Activated CD4-positive, alpha-beta T cell treated with anti-CD3 and anti-CD28 coated beads, Interleukin-2, amount 10 ng/mL, durations not matched to agents 24 days and 14 days (primary cell): ENCODE data around the gene ANHX. TPM values are rescaled to one million over a fixed set of nuclear protein-coding genes. Genes with fewer than 3 reads are reported as not detected.
A peak's percentile ranks its signal among the peaks of the same experiment; 100 is the strongest.

Experiments
- DNase-seq: peaks from one replicate; pipeline ENCODE4 v3.0.0; 2022
- H3K27ac Mint-ChIP-seq: one replicate; pipeline ENCODE4 v1.8.0; 2022; ENCODE audit warnings: mild to moderate bottlenecking, mixed read lengths
- H3K27me3 Mint-ChIP-seq: one replicate; pipeline ENCODE4 v1.8.0; 2022; ENCODE audit warnings: mixed read lengths
- H3K36me3 Mint-ChIP-seq: one replicate; pipeline ENCODE4 v1.8.0; 2022; ENCODE audit warnings: low read depth, mild to moderate bottlenecking, mixed read lengths
- H3K4me1 Mint-ChIP-seq: one replicate; pipeline ENCODE4 v1.8.0; 2021; ENCODE audit warnings: mixed read lengths
- H3K4me3 Mint-ChIP-seq: one replicate; pipeline ENCODE4 v1.8.0; 2022; ENCODE audit warnings: mild to moderate bottlenecking, moderate library complexity, mixed read lengths
- H3K9me3 Mint-ChIP-seq: one replicate; pipeline ENCODE4 v1.8.0; 2021; ENCODE audit warnings: mixed read lengths
- intact Hi-C: fragments of 100-400 bp; cut with micrococcal nuclease; formaldehyde crosslinking; loops from one replicate; pipeline ENCODE4 v1.15.1; 2023
- total RNA-seq: library from RNA; stranded (reverse); gene quantifications from 2 replicates; pipeline ENCODE4 v1.2.3, GENCODE V29; 2022

The ANHX gene
- total RNA-seq, 1 donor from 2014 or later: not detected

GRCh38 chr12:133225527-133225926 is 10.2 kb downstream of the ANHX start:
- H3K27me3 Mint-ChIP-seq: no peaks in the 10 kb centered on the region
- H3K4me3 Mint-ChIP-seq: no peak overlapping the region
- no peak for DNase-seq
- peaks cover 22% of the 10 kb centered on the region for H3K9me3 Mint-ChIP-seq
- H3K27ac Mint-ChIP-seq: no peak overlapping the region
- intact Hi-C loops: no loop called here
- peaks cover 4% of the 10 kb centered on the region for H3K36me3 Mint-ChIP-seq
- no peaks in the 10 kb centered on the region for H3K4me1 Mint-ChIP-seq

GRCh38 chr12:133222211-133222610 is 13.5 kb downstream of the ANHX start:
- intact Hi-C loops: no loop called here
- no peak for DNase-seq
- Mint-ChIP-seq H3K4me3 (no peak overlapping the region), H3K9me3 (peaks cover 26% of the 10 kb centered on the region), H3K4me1 (no peaks in the 10 kb centered on the region), H3K27ac (no peak overlapping the region), H3K36me3 (peaks cover 2% of the 10 kb centered on the region), H3K27me3 (no peaks in the 10 kb centered on the region)

DNA sequence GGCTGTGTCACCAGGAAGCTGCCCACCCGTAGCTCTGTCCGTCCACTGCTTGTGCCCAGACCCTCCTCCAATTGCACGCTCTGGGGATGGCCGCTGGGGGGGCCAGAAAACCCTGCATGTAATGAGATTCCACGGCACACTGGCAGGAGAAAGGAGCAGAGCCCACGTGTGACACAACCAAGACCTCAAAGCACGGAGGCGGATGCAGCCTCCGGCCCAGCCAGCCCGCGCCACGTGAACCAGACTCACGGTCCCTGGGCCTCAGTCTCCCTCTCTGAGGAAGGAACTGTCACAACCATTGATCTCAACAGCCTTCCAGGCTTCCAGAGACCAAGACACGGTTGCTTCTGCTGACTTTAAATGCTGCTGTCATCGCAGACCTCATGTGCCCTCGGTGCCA is 14.4 kb downstream of the ANHX start:
- intact Hi-C loops: no loop called here
- no peaks in the 10 kb centered on the region for H3K27me3 Mint-ChIP-seq
- H3K27ac Mint-ChIP-seq: no peak overlapping the region
- peaks cover 26% of the 10 kb centered on the region for H3K9me3 Mint-ChIP-seq
- no peaks in the 10 kb centered on the region for H3K4me1 Mint-ChIP-seq
- H3K36me3 Mint-ChIP-seq: peaks cover 2% of the 10 kb centered on the region
- DNase-seq: no peak
- no peak overlapping the region for H3K4me3 Mint-ChIP-seq

- H3K4me3 Mint-ChIP-seq: no peak overlapping the region
- H3K27me3 Mint-ChIP-seq: no peaks in the 10 kb centered on the region
- no peak for DNase-seq
- no peak overlapping the region for H3K27ac Mint-ChIP-seq
- intact Hi-C loops: no loop called here
- peaks cover 26% of the 10 kb centered on the region for H3K9me3 Mint-ChIP-seq
- H3K36me3 Mint-ChIP-seq: peaks cover 2% of the 10 kb centered on the region
- H3K4me1 Mint-ChIP-seq: no peaks in the 10 kb centered on the region
Measured at GRCh38 chr12:133220521-133220920, 15.2 kb downstream of the ANHX start.

DNA sequence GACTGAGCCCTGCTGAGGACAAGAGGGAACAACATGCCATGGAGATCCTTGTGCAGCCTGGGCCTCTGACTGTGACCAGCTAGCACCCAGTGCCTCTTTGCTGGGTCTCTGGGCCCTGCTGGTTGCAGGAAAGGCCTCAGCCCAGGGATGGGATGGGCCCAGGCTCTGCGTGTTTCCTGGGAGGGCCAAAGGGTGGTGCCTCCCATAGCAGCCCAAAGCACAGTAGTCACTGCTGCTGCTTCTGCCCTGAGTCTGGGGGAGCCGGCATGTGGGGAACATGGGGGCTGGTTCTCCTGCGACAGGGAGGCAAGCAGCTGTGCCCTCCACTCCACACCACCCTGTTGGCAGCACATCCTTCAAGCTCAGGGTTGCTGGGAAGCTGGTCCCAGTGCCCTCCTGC is 18.5 kb downstream of the ANHX start:
- Mint-ChIP-seq H3K27ac (no peak overlapping the region), H3K36me3 (peaks cover 2% of the 10 kb centered on the region), H3K9me3 (peaks cover 31% of the 10 kb centered on the region), H3K4me1 (no peaks in the 10 kb centered on the region), H3K4me3 (no peak overlapping the region), H3K27me3 (no peaks in the 10 kb centered on the region)
- intact Hi-C loops: no loop called here
- no peak for DNase-seq

GRCh38 chr12:133215724-133216123 is 20.0 kb downstream of the ANHX start:
- H3K4me3 Mint-ChIP-seq: no peak overlapping the region
- peaks cover 2% of the 10 kb centered on the region for H3K36me3 Mint-ChIP-seq
- no peak overlapping the region for H3K27ac Mint-ChIP-seq
- DNase-seq: no peak
- H3K9me3 Mint-ChIP-seq: peaks cover 35% of the 10 kb centered on the region
- H3K27me3 Mint-ChIP-seq: no peaks in the 10 kb centered on the region
- no peaks in the 10 kb centered on the region for H3K4me1 Mint-ChIP-seq
- intact Hi-C loops: no loop called here

DNA sequence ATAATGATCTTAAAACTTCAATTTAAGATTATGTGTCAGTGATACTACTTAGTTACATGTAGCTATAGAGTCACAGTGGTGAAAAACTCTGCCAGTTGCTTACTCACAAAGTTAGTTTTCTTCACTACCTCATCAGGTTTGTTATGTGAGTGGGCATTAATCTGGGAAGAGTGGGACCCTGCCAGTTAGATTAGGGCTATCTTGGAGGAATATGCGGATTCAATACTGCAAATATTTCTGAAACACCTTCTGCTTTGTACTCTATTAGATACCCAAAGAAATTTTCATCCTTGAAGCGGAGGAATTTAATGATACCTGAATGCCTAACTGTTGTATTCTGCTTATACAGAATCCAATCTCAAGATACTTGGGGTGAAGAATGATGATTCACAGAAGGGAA is 29.3 kb downstream of the ANHX start:
- intact Hi-C loops: no loop called here
- no peaks in the 10 kb centered on the region for H3K4me1 Mint-ChIP-seq
- H3K4me3 Mint-ChIP-seq: no peak overlapping the region
- peaks cover 22% of the 10 kb centered on the region for H3K9me3 Mint-ChIP-seq
- no peaks in the 10 kb centered on the region for H3K27me3 Mint-ChIP-seq
- DNase-seq: no peak
- peaks cover 45% of the 10 kb centered on the region for H3K36me3 Mint-ChIP-seq
- no peak overlapping the region for H3K27ac Mint-ChIP-seq

DNA sequence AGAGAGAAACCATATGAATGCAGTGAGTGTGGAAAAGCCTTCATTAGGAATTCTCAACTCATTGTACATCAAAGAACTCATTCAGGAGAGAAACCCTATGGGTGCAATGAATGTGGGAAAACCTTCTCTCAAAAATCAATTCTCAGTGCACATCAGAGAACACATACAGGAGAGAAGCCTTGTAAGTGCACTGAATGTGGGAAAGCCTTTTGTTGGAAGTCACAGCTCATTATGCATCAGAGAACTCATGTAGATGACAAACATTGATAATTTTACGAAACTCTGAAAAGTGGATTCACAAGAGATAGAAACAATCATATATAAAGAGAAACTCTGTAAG is 31.4 kb downstream of the ANHX start:
- no peaks in the 10 kb centered on the region for H3K27me3 Mint-ChIP-seq
- H3K27ac Mint-ChIP-seq: no peak overlapping the region
- H3K9me3 Mint-ChIP-seq: peaks cover 34% of the 10 kb centered on the region
- H3K36me3 Mint-ChIP-seq: peaks cover 61% of the 10 kb centered on the region
- DNase-seq: no peak
- no peak overlapping the region for H3K4me3 Mint-ChIP-seq
- no peaks in the 10 kb centered on the region for H3K4me1 Mint-ChIP-seq
- intact Hi-C loops: no loop called here

DNA sequence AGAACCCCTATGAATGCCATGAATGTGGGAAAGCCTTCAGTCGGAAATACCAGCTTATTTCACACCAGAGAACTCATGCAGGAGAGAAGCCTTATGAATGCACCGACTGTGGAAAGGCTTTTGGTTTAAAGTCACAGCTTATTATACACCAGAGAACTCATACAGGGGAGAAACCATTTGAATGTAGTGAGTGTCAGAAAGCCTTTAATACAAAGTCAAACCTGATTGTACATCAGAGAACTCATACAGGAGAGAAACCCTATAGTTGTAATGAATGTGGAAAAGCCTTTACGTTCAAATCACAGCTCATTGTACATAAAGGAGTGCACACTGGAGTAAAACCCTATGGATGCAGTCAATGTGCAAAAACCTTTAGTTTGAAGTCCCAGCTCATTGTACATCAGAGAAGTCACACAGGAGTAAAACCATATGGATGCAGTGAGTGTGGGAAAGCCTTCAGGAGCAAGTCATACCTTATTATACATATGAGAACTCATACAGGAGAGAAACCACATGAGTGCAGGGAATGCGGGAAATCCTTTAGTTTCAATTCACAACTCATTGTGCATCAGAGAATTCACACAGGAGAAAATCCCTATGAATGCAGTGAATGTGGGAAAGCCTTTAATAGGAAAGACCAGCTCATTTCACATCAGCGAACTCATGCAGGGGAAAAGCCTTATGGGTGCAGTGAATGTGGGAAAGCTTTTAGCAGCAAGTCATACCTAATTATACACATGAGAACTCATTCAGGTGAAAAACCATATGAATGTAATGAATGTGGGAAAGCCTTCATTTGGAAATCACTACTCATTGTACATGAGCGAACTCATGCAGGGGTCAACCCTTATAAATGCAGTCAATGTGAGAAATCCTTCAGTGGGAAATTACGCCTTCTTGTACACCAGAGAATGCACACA is 32.1 kb downstream of the ANHX start:
- H3K36me3 Mint-ChIP-seq: peaks cover 65% of the 10 kb centered on the region
- intact Hi-C loops: no loop called here
- no peak overlapping the region for H3K27ac Mint-ChIP-seq
- no peaks in the 10 kb centered on the region for H3K27me3 Mint-ChIP-seq
- no peaks in the 10 kb centered on the region for H3K4me1 Mint-ChIP-seq
- H3K9me3 Mint-ChIP-seq: peaks cover 34% of the 10 kb centered on the region
- no peak for DNase-seq
- H3K4me3 Mint-ChIP-seq: no peak overlapping the region

DNA sequence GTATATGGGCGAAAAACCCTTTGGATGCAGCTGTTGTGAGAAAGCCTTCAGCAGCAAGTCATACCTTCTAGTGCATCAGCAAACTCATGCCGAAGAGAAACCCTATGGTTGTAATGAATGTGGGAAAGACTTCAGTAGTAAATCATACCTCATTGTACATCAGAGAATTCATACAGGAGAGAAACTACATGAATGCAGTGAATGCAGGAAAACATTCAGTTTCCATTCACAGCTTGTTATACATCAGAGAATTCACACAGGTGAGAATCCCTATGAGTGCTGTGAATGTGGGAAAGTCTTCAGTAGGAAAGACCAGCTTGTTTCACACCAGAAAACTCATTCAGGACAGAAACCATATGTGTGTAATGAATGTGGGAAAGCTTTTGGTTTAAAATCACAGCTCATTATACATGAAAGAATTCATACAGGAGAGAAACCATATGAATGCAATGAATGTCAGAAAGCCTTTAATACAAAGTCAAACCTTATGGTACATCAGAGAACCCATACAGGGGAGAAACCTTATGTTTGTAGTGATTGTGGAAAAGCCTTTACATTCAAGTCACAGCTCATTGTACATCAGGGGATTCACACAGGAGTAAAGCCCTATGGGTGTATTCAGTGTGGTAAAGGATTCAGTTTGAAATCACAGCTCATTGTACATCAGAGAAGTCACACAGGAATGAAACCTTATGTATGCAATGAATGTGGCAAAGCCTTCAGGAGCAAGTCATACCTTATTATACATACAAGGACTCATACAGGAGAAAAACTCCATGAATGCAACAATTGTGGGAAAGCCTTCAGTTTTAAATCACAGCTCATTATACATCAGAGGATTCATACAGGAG is 33.0 kb downstream of the ANHX start:
- Mint-ChIP-seq H3K4me3 (no peak overlapping the region), H3K4me1 (no peaks in the 10 kb centered on the region), H3K27ac (no peak overlapping the region), H3K9me3 (peaks cover 34% of the 10 kb centered on the region), H3K36me3 (peaks cover 68% of the 10 kb centered on the region), H3K27me3 (no peaks in the 10 kb centered on the region)
- intact Hi-C loops: no loop called here
- DNase-seq: no peak

DNA sequence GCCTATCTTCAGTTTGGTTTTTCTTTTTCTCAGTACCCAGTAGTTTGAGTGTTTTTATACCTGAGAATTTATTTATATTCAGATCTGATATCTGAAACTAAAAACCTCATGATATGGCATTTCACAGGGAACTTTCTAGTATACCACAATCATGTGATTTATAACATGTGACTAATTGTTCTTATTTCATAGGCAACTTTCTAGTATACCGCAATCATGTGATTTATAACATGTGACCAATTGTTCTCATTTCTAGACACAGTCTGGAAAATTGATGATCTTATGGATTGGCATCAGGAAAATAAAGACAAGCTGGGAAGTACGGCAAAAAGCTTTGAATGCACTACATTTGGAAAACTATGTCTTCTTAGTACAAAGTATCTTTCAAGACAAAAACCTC is 33.8 kb downstream of the ANHX start:
- Mint-ChIP-seq H3K9me3 (peaks cover 34% of the 10 kb centered on the region), H3K27ac (no peak overlapping the region), H3K27me3 (no peaks in the 10 kb centered on the region), H3K4me3 (no peak overlapping the region), H3K4me1 (no peaks in the 10 kb centered on the region), H3K36me3 (peaks cover 71% of the 10 kb centered on the region)
- no peak for DNase-seq
- intact Hi-C loops: no loop called here

DNA sequence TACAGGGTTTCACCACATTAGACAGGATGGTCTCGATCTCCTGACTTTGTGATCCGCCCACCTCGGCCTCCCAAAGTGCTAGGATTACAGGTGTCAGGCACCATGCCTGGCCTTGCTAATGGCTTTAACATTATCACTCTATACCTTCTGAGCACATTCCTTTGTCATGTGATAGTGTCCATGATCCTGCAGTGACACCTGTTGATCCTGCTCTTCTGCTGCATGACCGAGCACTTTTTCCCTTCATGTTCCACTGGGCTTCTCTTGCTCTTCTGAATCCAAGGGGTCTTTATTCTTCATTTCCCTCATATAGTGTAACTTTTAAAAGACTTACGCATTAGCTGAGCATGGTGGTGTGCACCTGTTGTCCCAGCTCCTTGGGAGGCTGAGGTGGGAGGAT is 42.8 kb downstream of the ANHX start:
- Mint-ChIP-seq H3K27me3 (no peaks in the 10 kb centered on the region), H3K27ac (peak overlapping the region; percentile 25), H3K36me3 (peaks cover 89% of the 10 kb centered on the region), H3K4me3 (no peak overlapping the region), H3K4me1 (no peaks in the 10 kb centered on the region), H3K9me3 (peaks cover 27% of the 10 kb centered on the region)
- no peak for DNase-seq
- intact Hi-C loops: no loop called here

DNA sequence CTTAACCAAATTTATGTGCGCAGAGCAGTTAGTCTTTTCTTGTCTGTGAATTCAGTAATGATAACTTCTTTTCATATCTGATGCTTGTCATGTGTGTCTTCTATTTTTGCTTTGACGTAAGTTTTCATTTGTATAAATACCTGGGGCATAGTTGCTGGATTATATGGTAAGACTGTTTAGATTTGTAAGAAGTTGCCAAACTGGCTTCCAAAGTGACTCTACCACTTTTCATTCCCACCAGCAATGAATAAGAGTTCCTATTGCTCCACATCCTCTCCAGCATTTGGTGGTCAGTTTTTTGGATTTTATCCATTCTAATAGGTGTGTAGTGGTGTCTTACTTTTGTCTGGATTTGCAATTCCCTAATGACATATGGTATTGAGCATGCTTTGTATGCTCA is 45.5 kb downstream of the ANHX start:
- DNase-seq: no peak
- Mint-ChIP-seq H3K27me3 (no peaks in the 10 kb centered on the region), H3K9me3 (peaks cover 40% of the 10 kb centered on the region), H3K4me1 (no peaks in the 10 kb centered on the region), H3K27ac (no peak overlapping the region), H3K36me3 (peaks cover 99% of the 10 kb centered on the region), H3K4me3 (no peak overlapping the region)
- intact Hi-C loops: no loop called here

DNA sequence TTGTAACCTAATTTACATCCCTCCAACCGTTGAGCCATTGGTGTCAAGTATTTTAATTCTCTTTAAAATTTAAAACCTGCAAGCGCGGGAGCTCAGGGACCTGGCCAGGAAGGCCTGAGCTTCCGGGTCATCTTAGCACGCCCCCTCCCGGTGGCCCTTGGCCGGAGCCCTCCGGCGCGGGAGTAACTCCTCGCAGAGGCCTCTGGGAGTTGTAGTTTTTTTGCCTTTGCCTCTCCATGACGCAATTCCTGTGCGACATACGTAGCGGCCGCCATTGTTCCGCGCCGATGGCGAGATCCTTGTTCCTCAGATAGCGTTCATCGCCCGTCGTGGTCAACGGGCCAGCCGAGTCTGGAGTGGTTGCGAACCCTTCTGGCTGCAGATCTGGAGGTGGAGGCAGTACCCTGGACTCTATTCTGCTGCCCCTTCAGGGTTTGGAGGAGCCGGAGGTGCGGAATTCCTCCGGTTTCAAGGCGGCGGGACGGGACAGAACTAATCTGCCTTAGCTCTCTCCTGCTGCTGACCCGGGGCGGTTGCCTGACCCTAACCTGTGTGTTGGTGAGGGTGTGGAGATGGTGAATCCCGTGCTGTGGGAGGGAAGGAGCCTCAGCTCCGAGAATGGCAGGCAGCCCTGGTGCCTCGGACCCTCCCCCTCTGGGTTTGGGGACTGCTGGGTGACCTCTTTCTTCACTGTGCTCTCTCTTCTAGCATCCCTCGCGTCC is 54.3 kb downstream of the ANHX start, which contains the start of gene ZNF268:
Gene ZNF268 (plus strand): TSS at position 258 of the 722 bp plus-strand sequence. CDS start 503 bp downstream, outside the sequence.
- Mint-ChIP-seq H3K4me3 (peak within 1 kb of the TSS; percentile 92), H3K27me3 (no peaks in the 10 kb centered on the region), H3K36me3 (peaks cover 58% of the 10 kb centered on the region), H3K27ac (peak within 1 kb of the TSS; percentile 93), H3K4me1 (peaks cover 6% of the 10 kb centered on the region), H3K9me3 (peaks cover 48% of the 10 kb centered on the region)
- intact Hi-C loops: loop anchor here (1.0 kb wide), 6 partner anchors 51 to 352 kb away; partner anchors contain the start of genes ZNF10, ZNF140, ZNF26 and ZNF605
- peak; percentile 98 for DNase-seq
